B cell (primary cell): ENCODE data around the gene ZNF592. TPM values are rescaled to one million over a fixed set of nuclear protein-coding genes. Genes with fewer than 3 reads are reported as not detected.

Experiments used
- ATAC-seq: fragments of 200-7000 bp; cut with Tn5 transposase; one replicate; pipeline ENCODE4 v1.10.0; 2021; ENCODE audit warnings: low read depth, mild to moderate bottlenecking, moderate number of reproducible peaks, moderate library complexity
- CTCF ChIA-PET: fragments of 350-600 bp; sonication (Branson Sonifier 250); formaldehyde crosslinking; loops from one replicate; lab custom pipeline; 2021; ENCODE audit warnings: antibody characterized with exemption, inconsistent platforms; lab: Charles Lee
- POLR2A ChIA-PET: fragments of 350-600 bp; sonication (Branson Sonifier 250); formaldehyde crosslinking; loops from one replicate; lab custom pipeline; 2021; ENCODE audit warnings: antibody characterized with exemption; lab: Charles Lee
- DNase-seq: peaks from one replicate; pipeline ENCODE4 v3.0.0; 2013
- H2AFZ ChIP-seq: 2 replicates; pipeline ENCODE4 v1.6.1; 2012; ENCODE audit warnings: mild to moderate bottlenecking, low read depth, low read length; ENCODE audit not compliant: insufficient read depth, poor library complexity, severe bottlenecking
- H3K27ac ChIP-seq, 2 donors: 1 replicate in 1 of 2; 2 replicates in 1 of 2; pipeline ENCODE4 v1.5.1; 2012 to 2013; ENCODE audit warnings: low read length in 2 of 2, mild to moderate bottlenecking in 2 of 2, moderate library complexity in 1 of 2
- H3K27me3 ChIP-seq, 4 experiments: fragments of 200-600 bp in 1 of 4; sonication (generic) in 1 of 4; replicated peaks in 1 of 4; 1 replicate in 2 of 4; 2 replicates in 2 of 4; pipeline versions ENCODE4 v1.6.1 to v1.7.0; 2013 to 2016; ENCODE audit warnings: low read length in 3 of 4, mild to moderate bottlenecking in 2 of 4, mixed read lengths in 1 of 4, moderate library complexity in 1 of 4; ENCODE audit not compliant: insufficient read depth in 4 of 4, control insufficient read depth in 3 of 4; ENCODE audit errors: control extremely low read depth in 1 of 4
- H3K36me3 ChIP-seq, 2 experiments: replicated peaks in 1 of 2; 1 replicate in 1 of 2; 2 replicates in 1 of 2; pipeline versions ENCODE4 v1.6.1 to v1.7.1; 2013; ENCODE audit warnings: low read length in 1 of 2; ENCODE audit not compliant: insufficient read depth in 2 of 2, control insufficient read depth in 1 of 2; ENCODE audit errors: control extremely low read depth in 1 of 2, extremely low read depth in 1 of 2
- H3K4me1 ChIP-seq, 2 donors: fragments of 200-600 bp in 1 of 2; sonication (generic) in 1 of 2; 1 replicate in 1 of 2; 2 replicates in 1 of 2; pipeline versions ENCODE4 v1.5.1 to v1.6.1; 2013 to 2017; ENCODE audit warnings: low read length in 2 of 2; ENCODE audit not compliant: control insufficient read depth in 2 of 2, insufficient read depth in 2 of 2
- H3K4me2 ChIP-seq: replicated peaks from 2 replicates; pipeline ENCODE3; 2012; ENCODE audit warnings: mild to moderate bottlenecking, low read depth, low read length; ENCODE audit not compliant: poor library complexity, severe bottlenecking
- H3K4me3 ChIP-seq, 5 experiments: fragments of 200-600 bp in 1 of 5; sonication (generic) in 1 of 5; 1 replicate in 3 of 5; 2 replicates in 2 of 5; pipeline versions ENCODE4 v1.5.1 to v1.7.0; 2011 to 2016; ENCODE audit warnings: low read length in 4 of 5, mild to moderate bottlenecking in 4 of 5, low read depth in 2 of 5, control low read depth in 1 of 5, moderate library complexity in 1 of 5; ENCODE audit not compliant: insufficient read depth in 1 of 5; ENCODE audit errors: control extremely low read depth in 1 of 5, extremely low read depth in 1 of 5
- H3K79me2 ChIP-seq: fragments of 200-600 bp; sonication (generic); one replicate; pipeline ENCODE4 v1.6.0; 2016; ENCODE audit warnings: low read length; ENCODE audit not compliant: control insufficient read depth, insufficient read depth
- H3K9ac ChIP-seq: fragments of 200-600 bp; sonication (generic); 2 replicates; pipeline ENCODE4 v1.6.1; 2017; ENCODE audit warnings: mild to moderate bottlenecking, low read length, moderate library complexity
- H3K9me3 ChIP-seq, 3 donors: one replicate each; pipeline versions ENCODE4 v1.6.1 to v1.7.1; 2013; ENCODE audit warnings: low read length in 2 of 3; ENCODE audit not compliant: control insufficient read depth in 2 of 3, insufficient read depth in 1 of 3; ENCODE audit errors: control extremely low read depth in 1 of 3
- H4K20me1 ChIP-seq: 2 replicates; pipeline ENCODE4 v1.6.0; 2012; ENCODE audit warnings: mild to moderate bottlenecking, low read length; ENCODE audit not compliant: insufficient read depth, control insufficient read depth, poor library complexity, severe bottlenecking
- H3K27ac Mint-ChIP-seq: one replicate; pipeline ENCODE4 v1.8.0; 2021; ENCODE audit warnings: mixed read lengths
- H3K27me3 Mint-ChIP-seq: one replicate; pipeline ENCODE4 v1.8.0; 2021; ENCODE audit warnings: mixed read lengths
- H3K4me1 Mint-ChIP-seq: one replicate; pipeline ENCODE4 v1.8.0; 2021; ENCODE audit warnings: mixed read lengths
- H3K4me3 Mint-ChIP-seq: one replicate; pipeline ENCODE4 v1.8.0; 2021; ENCODE audit warnings: mixed read lengths
- H3K9me3 Mint-ChIP-seq: one replicate; pipeline ENCODE4 v1.8.0; 2022; ENCODE audit warnings: mixed read lengths; ENCODE audit not compliant: insufficient read depth
- EZH2 ChIP-seq: IDR thresholded peaks from 2 replicates; pipeline ENCODE4 v1.6.1; 2012; ENCODE audit warnings: borderline replicate concordance, low read depth, mild to moderate bottlenecking, moderate library complexity, low read length; ENCODE audit not compliant: insufficient read depth, poor library complexity, severe bottlenecking
- WGBS: methylation state at CpG from one replicate; pipeline ENCODE4 v1.1.5; 2013; ENCODE audit warnings: missing lambda C conversion rate; ENCODE audit not compliant: insufficient coverage; 5-methylcytosine and 5-hydroxymethylcytosine counted together
- intact Hi-C: fragments of 100-400 bp; cut with micrococcal nuclease; formaldehyde crosslinking; loops from one replicate; pipeline ENCODE4 v1.10.0; 2022
- polyA plus RNA-seq: library from polyadenylated mRNA; depleted of rRNA; stranded (reverse); fragments of >200 nt; gene quantifications from 2 replicates; pipeline ENCODE4 v1.2.3, GENCODE V29; 2012
- total RNA-seq, 2 donors: library from RNA; stranded (reverse); fragments of 120-200 nt in 1 of 2; gene quantifications; 1 replicate in 1 of 2; 2 replicates in 1 of 2; pipeline versions ENCODE4 v1.2.3 to v1.2.4, GENCODE V29; 2013 to 2022
- TF ChIP-seq, protein P1 (sequence below): fragments of 200-600 bp; IDR thresholded peaks from one replicate; pipeline ENCODE4 v1.8.0; 2022; ENCODE audit warnings: antibody characterized with exemption, mild to moderate bottlenecking

ZNF592 gene
- total and polyA plus RNA-seq, 2 donors (not counting 1 experiment from before 2014, with no cell fraction given) = 35.8 to 64.4 TPM

DNA sequence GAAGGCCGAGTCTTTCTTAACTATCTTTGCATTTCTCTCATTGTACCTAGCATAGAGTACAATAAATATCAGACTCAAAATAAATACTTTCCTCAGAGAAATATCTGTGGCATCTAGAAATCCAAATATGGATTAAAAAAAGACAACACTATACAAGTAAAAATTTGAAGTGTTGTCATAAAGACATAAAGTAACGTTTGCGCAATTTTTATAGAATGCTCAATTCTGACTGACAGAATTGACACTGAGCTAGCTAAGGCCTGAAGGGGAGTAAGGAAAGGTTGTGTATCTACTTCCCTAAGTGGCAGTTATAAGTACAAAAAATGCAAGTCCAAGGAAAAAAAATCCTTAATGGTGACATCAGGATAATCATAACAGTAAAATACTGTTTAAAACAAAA lies 33.6 kb upstream of the ZNF592 start:
- TF ChIP-seq EZH2 = no peak
- TF ChIP-seq, protein P1, sequence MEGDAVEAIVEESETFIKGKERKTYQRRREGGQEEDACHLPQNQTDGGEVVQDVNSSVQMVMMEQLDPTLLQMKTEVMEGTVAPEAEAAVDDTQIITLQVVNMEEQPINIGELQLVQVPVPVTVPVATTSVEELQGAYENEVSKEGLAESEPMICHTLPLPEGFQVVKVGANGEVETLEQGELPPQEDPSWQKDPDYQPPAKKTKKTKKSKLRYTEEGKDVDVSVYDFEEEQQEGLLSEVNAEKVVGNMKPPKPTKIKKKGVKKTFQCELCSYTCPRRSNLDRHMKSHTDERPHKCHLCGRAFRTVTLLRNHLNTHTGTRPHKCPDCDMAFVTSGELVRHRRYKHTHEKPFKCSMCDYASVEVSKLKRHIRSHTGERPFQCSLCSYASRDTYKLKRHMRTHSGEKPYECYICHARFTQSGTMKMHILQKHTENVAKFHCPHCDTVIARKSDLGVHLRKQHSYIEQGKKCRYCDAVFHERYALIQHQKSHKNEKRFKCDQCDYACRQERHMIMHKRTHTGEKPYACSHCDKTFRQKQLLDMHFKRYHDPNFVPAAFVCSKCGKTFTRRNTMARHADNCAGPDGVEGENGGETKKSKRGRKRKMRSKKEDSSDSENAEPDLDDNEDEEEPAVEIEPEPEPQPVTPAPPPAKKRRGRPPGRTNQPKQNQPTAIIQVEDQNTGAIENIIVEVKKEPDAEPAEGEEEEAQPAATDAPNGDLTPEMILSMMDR = no peak
- Histone ChIP-seq H3K36me3 (peaks cover 0 to 11% of the 10 kb centered on the region in 2 experiments), H3K4me2 (peak overlapping the region; percentile 89), H3K4me1 (peaks cover 24 to 28% of the 10 kb centered on the region in 2 donors), H3K79me2 (peaks cover 74% of the 10 kb centered on the region), H3K9ac (peak overlapping the region; percentile 95), H4K20me1 (peaks cover 41% of the 10 kb centered on the region), H3K9me3 (no peaks in the 10 kb centered on the region), H2AFZ (no peak overlapping the region), H3K27ac (peak overlapping the region in 1 of 2 donors; percentile 92), H3K4me3 (peak overlapping the region; percentile 70 to 99 (median 87)), H3K27me3 (no peaks in the 10 kb centered on the region)
- H3K4me3 Mint-ChIP-seq = peak overlapping the region; percentile 93
- ATAC-seq = no peak
- H3K4me1 Mint-ChIP-seq = peaks cover 40% of the 10 kb centered on the region
- CTCF ChIA-PET = interaction anchor here (0.8 to 3.9 kb wide), 6 partner anchors 20 to 118 kb away, joined by 3 to 20 read pairs (median 5); partner anchors contain the start of genes NMB and WDR73
- intact Hi-C loops = loop anchor here (5.0 kb wide), 1 partner anchor 267 kb away; the partner anchor contains the start of gene PDE8A
- peak overlapping the region; percentile 94 for H3K27ac Mint-ChIP-seq
- POLR2A ChIA-PET = interaction anchor here (0.5 to 3.7 kb wide), 3 partner anchors 20 to 34 kb away, joined by 3 to 49 read pairs (median 48); partner anchors contain the start of gene ZNF592
- no peak for DNase-seq
- no peaks in the 10 kb centered on the region for H3K9me3 Mint-ChIP-seq
- no peaks in the 10 kb centered on the region for H3K27me3 Mint-ChIP-seq
- no CpG with 5 or more reads among the region's 3 CpGs for WGBS

DNA sequence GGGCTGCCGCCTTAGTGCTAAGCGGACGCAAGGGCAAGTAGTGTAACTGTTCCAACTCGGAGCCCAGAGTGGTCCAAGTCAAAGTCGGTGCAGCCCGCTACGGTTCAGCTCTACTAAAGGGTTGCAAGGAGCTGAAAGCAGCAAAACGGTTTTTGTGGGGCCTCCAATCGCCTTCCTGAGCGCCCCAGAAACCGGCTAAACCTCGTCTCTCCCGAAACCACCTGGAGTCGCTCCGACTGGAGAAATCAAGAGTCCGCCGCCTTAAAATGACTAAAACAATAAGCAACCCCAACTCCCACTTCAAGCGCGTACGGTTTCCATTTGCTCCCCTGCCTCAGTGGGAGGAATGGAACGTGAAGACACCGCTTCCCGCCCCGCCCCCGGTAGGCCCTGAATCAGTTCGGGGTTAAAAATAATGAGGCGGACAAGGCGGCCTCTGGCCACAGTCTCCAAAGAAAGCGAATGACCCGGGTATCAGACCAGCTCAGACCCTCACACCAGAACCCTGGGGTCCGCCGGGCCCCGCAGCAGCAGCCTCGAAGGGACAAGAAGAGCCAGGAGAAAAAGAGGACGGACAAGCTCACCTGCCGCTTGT lies 32.9 kb upstream of the ZNF592 start:
- no peaks in the 10 kb centered on the region for H3K27me3 Mint-ChIP-seq
- peak overlapping the region; percentile 94 for H3K27ac Mint-ChIP-seq
- H3K27ac ChIP-seq = peak overlapping the region; percentile 82 to 92
- CTCF ChIA-PET = interaction anchor here (1.2 to 3.9 kb wide), 8 partner anchors 19 to 273 kb away, joined by 3 to 33 read pairs (median 10); partner anchors contain the start of genes NMB, WDR73 and ZNF592
- H3K4me2 ChIP-seq = peak overlapping the region; percentile 89
- intact Hi-C loops = loop anchor here (1.0 to 5.0 kb wide), 7 partner anchors 20 to 267 kb away; partner anchors contain the start of genes NMB, PDE8A, WDR73 and ZNF592
- H3K9me3 Mint-ChIP-seq = no peaks in the 10 kb centered on the region
- peak overlapping the region; percentile 95 for H3K9ac ChIP-seq
- peak overlapping the region; percentile 94 for H2AFZ ChIP-seq
- no peaks in the 10 kb centered on the region for H3K9me3 ChIP-seq
- WGBS = 1% methylated on average over 36 of the region's 36 CpGs
- H3K27me3 ChIP-seq = no peaks in the 10 kb centered on the region
- no peak for TF ChIP-seq EZH2
- TF ChIP-seq, protein P1 = no peak
- POLR2A ChIA-PET = interaction anchor here (0.6 to 3.7 kb wide), 10 partner anchors 10 to 84 kb away, joined by 3 to 49 read pairs (median 4); partner anchors contain the start of genes WDR73 and ZNF592
- H3K4me3 ChIP-seq = peak overlapping the region; percentile 70 to 99 (median 87)
- peaks cover 39% of the 10 kb centered on the region for H4K20me1 ChIP-seq
- H3K4me1 Mint-ChIP-seq = peaks cover 41% of the 10 kb centered on the region
- H3K36me3 ChIP-seq = peaks cover 0 to 11% of the 10 kb centered on the region in 2 experiments
- peak overlapping the region; percentile 93 for H3K4me3 Mint-ChIP-seq
- H3K79me2 ChIP-seq = peaks cover 67% of the 10 kb centered on the region
- ATAC-seq (no peak), DNase-seq (no peak)
- H3K4me1 ChIP-seq = peaks cover 24 to 33% of the 10 kb centered on the region in 2 donors
